Measurements from ENCODE around the gene LIAS. TPM values are rescaled to one million over a fixed set of nuclear protein-coding genes. Genes with fewer than 3 reads are reported as not detected.

Gene LIAS
- total RNA-seq, 2 donors from 2014 or later: 6.9 to 18.7 TPM

DNA sequence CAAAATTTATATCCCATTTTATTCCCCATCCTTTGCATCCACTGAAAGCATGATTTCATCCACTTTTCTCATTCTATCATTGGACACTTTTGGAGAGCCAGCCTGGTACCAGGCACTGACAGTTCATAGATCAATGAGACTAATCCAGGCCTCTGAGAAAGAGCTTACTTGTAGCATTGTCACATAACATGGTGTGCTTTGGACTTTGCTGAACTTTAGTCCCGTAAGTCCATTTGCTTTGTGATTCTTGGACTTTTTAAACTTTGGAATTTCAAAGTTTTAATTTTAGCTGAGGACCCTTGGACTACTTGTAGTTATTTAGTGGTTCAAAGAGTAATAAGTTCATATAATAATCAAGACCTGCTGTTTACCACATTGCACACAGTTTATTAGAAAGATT is 11.5 kb downstream of the LIAS start:
- H3K9me3 ChIP-seq: no peaks in the 10 kb centered on the region
- H3K4me3 ChIP-seq: no peak overlapping the region
- peaks cover 0 to 4% of the 10 kb centered on the region in 2 donors for H3K4me1 ChIP-seq
- H3K36me3 ChIP-seq: peaks cover 24% of the 10 kb centered on the region
- H3K27me3 ChIP-seq: no peaks in the 10 kb centered on the region
- TF ChIP-seq, protein P1, sequence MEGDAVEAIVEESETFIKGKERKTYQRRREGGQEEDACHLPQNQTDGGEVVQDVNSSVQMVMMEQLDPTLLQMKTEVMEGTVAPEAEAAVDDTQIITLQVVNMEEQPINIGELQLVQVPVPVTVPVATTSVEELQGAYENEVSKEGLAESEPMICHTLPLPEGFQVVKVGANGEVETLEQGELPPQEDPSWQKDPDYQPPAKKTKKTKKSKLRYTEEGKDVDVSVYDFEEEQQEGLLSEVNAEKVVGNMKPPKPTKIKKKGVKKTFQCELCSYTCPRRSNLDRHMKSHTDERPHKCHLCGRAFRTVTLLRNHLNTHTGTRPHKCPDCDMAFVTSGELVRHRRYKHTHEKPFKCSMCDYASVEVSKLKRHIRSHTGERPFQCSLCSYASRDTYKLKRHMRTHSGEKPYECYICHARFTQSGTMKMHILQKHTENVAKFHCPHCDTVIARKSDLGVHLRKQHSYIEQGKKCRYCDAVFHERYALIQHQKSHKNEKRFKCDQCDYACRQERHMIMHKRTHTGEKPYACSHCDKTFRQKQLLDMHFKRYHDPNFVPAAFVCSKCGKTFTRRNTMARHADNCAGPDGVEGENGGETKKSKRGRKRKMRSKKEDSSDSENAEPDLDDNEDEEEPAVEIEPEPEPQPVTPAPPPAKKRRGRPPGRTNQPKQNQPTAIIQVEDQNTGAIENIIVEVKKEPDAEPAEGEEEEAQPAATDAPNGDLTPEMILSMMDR (IDR thresholded peaks at IDR 0.05): no peak
- no peak for DNase-seq (ENCODE audit: low spot score)
- no peak overlapping the region for H3K27ac ChIP-seq

DNA sequence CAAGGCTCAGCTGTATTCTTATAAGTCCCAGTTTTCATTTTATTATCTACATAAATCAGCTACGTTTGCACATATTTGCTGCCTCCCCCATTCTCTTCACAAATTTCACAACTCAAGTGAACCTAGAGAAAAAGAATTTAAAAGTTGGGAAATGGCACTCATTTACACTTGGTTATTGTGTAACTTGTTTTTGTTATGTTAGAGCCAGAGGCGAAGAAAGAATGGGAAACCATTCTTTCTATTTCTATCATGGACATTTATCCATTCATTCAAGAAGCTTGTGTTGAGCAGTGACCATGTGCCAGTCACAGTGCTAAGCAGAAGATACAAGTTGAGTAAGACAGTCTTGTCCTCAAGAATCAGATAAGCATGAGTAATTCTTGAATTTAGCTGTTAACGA is 13.5 kb downstream of the LIAS start:
- no peak overlapping the region for H3K27ac ChIP-seq
- no peak for DNase-seq (ENCODE audit: low spot score)
- peaks cover 0 to 4% of the 10 kb centered on the region in 2 donors for H3K4me1 ChIP-seq
- TF ChIP-seq, protein P1 (IDR thresholded peaks at IDR 0.05): no peak
- H3K4me3 ChIP-seq: no peak overlapping the region
- no peaks in the 10 kb centered on the region for H3K9me3 ChIP-seq
- H3K27me3 ChIP-seq: no peaks in the 10 kb centered on the region
- H3K36me3 ChIP-seq: peaks cover 21% of the 10 kb centered on the region

DNA sequence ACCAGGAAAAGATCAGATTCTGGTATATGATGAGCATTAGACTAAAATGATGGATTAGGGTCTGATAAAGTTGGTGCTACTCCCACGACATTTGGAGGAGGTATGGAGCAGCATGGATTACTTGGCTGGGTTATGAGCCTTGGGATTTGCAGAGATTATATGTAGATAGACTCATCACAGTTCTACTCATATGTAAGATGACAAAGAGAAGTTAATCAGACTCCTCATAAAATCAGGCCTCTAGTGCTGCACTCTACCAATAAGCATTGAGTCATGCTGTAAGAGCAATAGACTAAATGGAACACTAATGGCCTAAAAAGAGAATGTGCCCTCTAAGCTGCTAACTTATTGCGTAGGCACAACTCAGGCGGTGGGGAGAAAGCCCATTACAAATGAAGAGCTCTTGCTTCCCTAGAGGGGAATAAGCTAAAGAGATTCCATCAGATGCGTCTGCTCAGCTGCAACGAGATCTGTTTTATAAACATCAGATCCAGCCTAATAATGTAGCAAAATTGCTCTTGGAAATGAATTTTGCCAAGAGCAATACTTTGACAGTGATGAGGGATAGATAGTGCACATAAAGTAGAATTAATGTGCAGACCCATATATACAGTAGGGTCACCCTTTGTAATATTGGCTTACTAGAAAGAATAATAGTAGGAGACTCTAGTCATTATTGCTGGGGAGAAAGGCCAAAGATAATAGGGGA is 17.5 kb downstream of the LIAS start:
- peak; percentile 46 for DNase-seq (ENCODE audit: low spot score)
- no peaks in the 10 kb centered on the region for H3K4me1 ChIP-seq
- H3K36me3 ChIP-seq: peaks cover 21% of the 10 kb centered on the region
- TF ChIP-seq, protein P1 (IDR thresholded peaks at IDR 0.05): no peak
- no peak overlapping the region for H3K27ac ChIP-seq
- H3K27me3 ChIP-seq: no peaks in the 10 kb centered on the region
- H3K9me3 ChIP-seq: no peaks in the 10 kb centered on the region
- H3K4me3 ChIP-seq: no peak overlapping the region

DNA sequence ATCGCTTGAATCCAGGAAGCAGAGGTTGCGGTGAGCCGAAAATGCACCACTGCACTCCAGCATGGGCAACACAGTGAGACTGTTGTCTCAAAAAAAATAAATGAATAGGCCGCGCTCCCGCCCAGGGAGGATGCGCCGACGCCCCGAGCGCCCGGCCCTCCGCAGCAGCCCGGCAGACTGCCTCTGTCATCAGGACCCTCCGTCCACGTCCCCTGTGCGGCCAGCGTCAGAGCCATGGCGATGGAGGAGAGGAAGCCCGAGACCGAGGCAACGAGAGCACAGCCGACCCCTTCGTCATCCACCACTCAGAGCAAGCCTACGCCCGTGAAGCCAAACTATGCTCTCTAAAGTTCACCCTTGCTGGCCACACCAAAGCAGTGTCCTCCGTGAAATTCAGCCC is 21.4 kb downstream of the LIAS start:
- Histone ChIP-seq H3K4me3 (no peak overlapping the region), H3K27me3 (no peaks in the 10 kb centered on the region), H3K27ac (no peak overlapping the region), H3K9me3 (no peaks in the 10 kb centered on the region), H3K36me3 (no peaks in the 10 kb centered on the region), H3K4me1 (no peaks in the 10 kb centered on the region)
- TF ChIP-seq, protein P1 (IDR thresholded peaks at IDR 0.05): no peak
- peak; percentile 50 for DNase-seq (ENCODE audit: low spot score)

DNA sequence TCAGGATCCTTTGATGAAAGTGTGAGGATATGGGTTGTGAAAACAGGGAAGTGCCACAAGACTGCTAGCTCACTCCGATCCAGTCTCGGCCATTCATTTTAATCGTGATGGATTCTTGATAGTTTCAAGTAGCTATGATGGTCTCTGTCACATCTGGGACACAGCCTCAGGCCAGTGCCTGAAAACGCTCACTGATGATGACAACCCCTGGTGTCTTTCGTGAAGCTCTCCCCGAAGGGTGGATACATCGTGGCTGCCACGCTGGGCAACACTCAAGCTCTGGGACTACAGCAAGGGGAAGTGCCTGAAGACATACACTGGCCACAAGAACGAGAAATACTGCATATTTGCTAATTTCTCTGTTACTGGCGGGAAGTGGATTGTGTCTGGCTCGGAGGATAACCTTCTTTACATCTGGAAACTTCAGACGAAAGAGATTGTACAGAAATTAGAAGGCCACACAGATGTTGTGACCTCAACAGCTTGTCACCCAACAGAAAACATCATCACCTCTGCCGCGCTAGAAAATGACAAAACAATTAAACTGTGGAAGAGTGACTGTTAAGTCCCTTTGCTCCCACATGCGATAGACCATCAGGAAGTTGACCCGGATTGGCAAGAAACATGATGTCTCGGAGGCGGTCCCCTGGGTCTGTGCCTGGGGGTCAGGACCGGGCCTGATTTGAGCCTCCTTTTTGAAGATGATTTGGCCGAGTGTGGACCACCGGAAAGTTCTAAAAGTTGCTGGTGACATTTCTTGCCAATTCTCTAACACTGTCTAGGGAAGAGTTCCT is 22.2 kb downstream of the LIAS start:
- no peak overlapping the region for H3K4me3 ChIP-seq
- H3K27ac ChIP-seq: no peak overlapping the region
- no peaks in the 10 kb centered on the region for H3K27me3 ChIP-seq
- peak; percentile 55 for DNase-seq (ENCODE audit: low spot score)
- TF ChIP-seq, protein P1 (IDR thresholded peaks at IDR 0.05): no peak
- H3K4me1 ChIP-seq: no peaks in the 10 kb centered on the region
- H3K36me3 ChIP-seq: no peaks in the 10 kb centered on the region
- H3K9me3 ChIP-seq: no peaks in the 10 kb centered on the region

Data from right atrium auricular region (tissue), 2 donors.